Body of pancreas (tissue), 4 donors: ENCODE measurements around the gene SP110. TPM values are rescaled to one million over a fixed set of nuclear protein-coding genes. Genes with fewer than 3 reads are reported as not detected.

Source experiments
- ATAC-seq: fragments of 150-250 bp; one replicate; pipeline ENCODE4 v1.9.1; 2016
- DNase-seq, 4 donors: peaks; one replicate each; pipeline ENCODE4 v3.0.0-alpha.2; 2019
- H3K27ac ChIP-seq, 4 donors: fragments of 200-600 bp; sonication (generic); 1 replicate in 3 of 4; 2 replicates in 1 of 4; pipeline versions ENCODE4 v1.5.1 to v1.6.1; 2016 to 2019; ENCODE audit warnings: mild to moderate bottlenecking in 1 of 4, mixed read lengths in 1 of 4, moderate library complexity in 1 of 4
- H3K27me3 ChIP-seq, 2 donors: fragments of 200-600 bp; sonication (generic); one replicate each; pipeline ENCODE4 v1.6.0; 2016; ENCODE audit warnings: mild to moderate bottlenecking in 1 of 2
- H3K36me3 ChIP-seq, 2 donors: fragments of 200-600 bp; sonication (generic); replicated peaks in 1 of 2; 2 replicates each; pipeline ENCODE4 v1.5.1; 2016; ENCODE audit warnings: low read depth in 2 of 2; ENCODE audit not compliant: insufficient read depth in 1 of 2
- H3K4me1 ChIP-seq: fragments of 200-600 bp; sonication (generic); one replicate; pipeline ENCODE4 v1.6.0; 2016
- H3K4me3 ChIP-seq, 2 donors: fragments of 200-600 bp; sonication (generic); 1 replicate in 1 of 2; 2 replicates in 1 of 2; pipeline ENCODE4 v1.5.1; 2016 to 2019
- H3K9me3 ChIP-seq, 3 donors: fragments of 200-600 bp; sonication (generic); 1 replicate in 2 of 3; 2 replicates in 1 of 3; pipeline ENCODE4 v1.5.1; 2016
- CTCF ChIP-seq, 7 experiments: fragments of 450-650 bp in 4 of 7; fragments of 200-600 bp in 3 of 7; sonication (generic) in 3 of 7; IDR thresholded peaks; one replicate each; pipeline ENCODE4 v1.5.1; 2016 to 2019; ENCODE audit warnings: antibody characterized with exemption in 7 of 7
- POLR2A ChIP-seq, 3 donors: fragments of 450-650 bp; IDR thresholded peaks; one replicate each; pipeline ENCODE4 v1.6.1; 2016; ENCODE audit warnings: antibody characterized with exemption in 3 of 3, mild to moderate bottlenecking in 2 of 3
- WGBS, 2 donors: methylation state at CpG; one replicate each; pipeline ENCODE4 v1.1.5; 2017; 5-methylcytosine and 5-hydroxymethylcytosine counted together
- intact Hi-C: fragments of 100-400 bp; cut with DNase I; formaldehyde crosslinking; loops from one replicate; pipeline ENCODE4 v1.15.1; 2023
- total RNA-seq, 2 donors: library from RNA; depleted of rRNA; stranded (reverse); fragments of >200 nt; gene quantifications; one replicate each; pipeline ENCODE4 v1.1.0, GENCODE V29; 2016

The SP110 gene
- total RNA-seq, 2 donors from 2014 or later = 9.9 to 12.9 TPM

- Histone ChIP-seq H3K4me3 (no peak overlapping the region), H3K9me3 (no peaks in the 10 kb centered on the region), H3K36me3 (no peaks in the 10 kb centered on the region), H3K4me1 (peaks cover 10% of the 10 kb centered on the region), H3K27me3 (no peaks in the 10 kb centered on the region), H3K27ac (no peak overlapping the region)
- intact Hi-C loops = no loop called here
- no peak for ATAC-seq
- DNase-seq = no peak
- 93% methylated on average over 3 of the region's 4 CpGs; no CpG with 5 or more reads in 1 of the 2 donors for WGBS, 2 donors
- no peak for TF ChIP-seq CTCF (IDR thresholded peaks at IDR 0.05)
- TF ChIP-seq POLR2A (IDR thresholded peaks at IDR 0.05) = no peak
Observed at GRCh38 chr2:230172156-230172555, 47.6 kb downstream of the SP110 start.

- 12 to 27% methylated on average over 9 of the region's 9 CpGs for WGBS, 2 donors
- peak; percentile 48 to 81 (median 52) for DNase-seq
Observed at GRCh38 chr2:230170532-230170931, 49.3 kb downstream of the SP110 start.

GRCh38 chr2:230166557-230167170, 53.1 kb downstream of the SP110 start:
- TF ChIP-seq POLR2A (IDR thresholded peaks at IDR 0.05) (no peak), CTCF (IDR thresholded peaks at IDR 0.05) (no peak)
- no peak for ATAC-seq
- Histone ChIP-seq H3K27ac (no peak overlapping the region), H3K4me3 (no peak overlapping the region), H3K4me1 (peaks cover 10% of the 10 kb centered on the region), H3K27me3 (no peaks in the 10 kb centered on the region), H3K36me3 (no peaks in the 10 kb centered on the region), H3K9me3 (no peaks in the 10 kb centered on the region)
- no peak for DNase-seq
- intact Hi-C loops = loop anchor here (10.0 kb wide), 1 partner anchor 162 kb away; no protein-coding TSS in a partner anchor
- WGBS, 2 donors = 85 to 92% methylated on average over 2 of the region's 2 CpGs

More at GRCh38 chr2:230170532-230170931, 49.3 kb downstream of the SP110 start:
- Histone ChIP-seq H3K4me1 (peaks cover 10% of the 10 kb centered on the region), H3K27ac (peak overlapping the region in 2 of 4 donors; percentile 41 to 42), H3K36me3 (no peaks in the 10 kb centered on the region), H3K27me3 (no peaks in the 10 kb centered on the region), H3K9me3 (no peaks in the 10 kb centered on the region), H3K4me3 (no peak overlapping the region)
- ATAC-seq = peak; percentile 97
- intact Hi-C loops = no loop called here
- TF ChIP-seq CTCF (IDR thresholded peaks at IDR 0.05) = no peak
- peak in 1 of 3 donors; percentile 11 for TF ChIP-seq POLR2A (IDR thresholded peaks at IDR 0.05)

GRCh38 chr2:230164139-230164538, 55.6 kb downstream of the SP110 start:
- WGBS, 2 donors = 96 to 100% methylated on average over 1 of the region's 1 CpG
- TF ChIP-seq CTCF (IDR thresholded peaks at IDR 0.05) = no peak
- TF ChIP-seq POLR2A (IDR thresholded peaks at IDR 0.05) = no peak
- ATAC-seq = no peak
- intact Hi-C loops = loop anchor here (10.0 kb wide), 1 partner anchor 159 kb away; no protein-coding TSS in a partner anchor
- no peak for DNase-seq
- Histone ChIP-seq H3K9me3 (no peaks in the 10 kb centered on the region), H3K27me3 (no peaks in the 10 kb centered on the region), H3K4me1 (no peaks in the 10 kb centered on the region), H3K36me3 (no peaks in the 10 kb centered on the region), H3K4me3 (no peak overlapping the region), H3K27ac (no peak overlapping the region)

- no peak overlapping the region for H3K27ac ChIP-seq
- H3K36me3 ChIP-seq = no peaks in the 10 kb centered on the region
- intact Hi-C loops = loop anchor here (10.0 kb wide), 1 partner anchor 158 kb away; no protein-coding TSS in a partner anchor
- WGBS, 2 donors = 75 to 79% methylated on average over 5 of the region's 5 CpGs
- no peaks in the 10 kb centered on the region for H3K27me3 ChIP-seq
- ATAC-seq = no peak
- no peak for DNase-seq
- H3K9me3 ChIP-seq = no peaks in the 10 kb centered on the region
- no peak overlapping the region for H3K4me3 ChIP-seq
- no peaks in the 10 kb centered on the region for H3K4me1 ChIP-seq
- TF ChIP-seq CTCF (IDR thresholded peaks at IDR 0.05) = no peak
- no peak for TF ChIP-seq POLR2A (IDR thresholded peaks at IDR 0.05)
Observed at GRCh38 chr2:230162981-230163380, 56.8 kb downstream of the SP110 start.
